ENCODE data around the gene BAZ2B.

Gene BAZ2B

DNA sequence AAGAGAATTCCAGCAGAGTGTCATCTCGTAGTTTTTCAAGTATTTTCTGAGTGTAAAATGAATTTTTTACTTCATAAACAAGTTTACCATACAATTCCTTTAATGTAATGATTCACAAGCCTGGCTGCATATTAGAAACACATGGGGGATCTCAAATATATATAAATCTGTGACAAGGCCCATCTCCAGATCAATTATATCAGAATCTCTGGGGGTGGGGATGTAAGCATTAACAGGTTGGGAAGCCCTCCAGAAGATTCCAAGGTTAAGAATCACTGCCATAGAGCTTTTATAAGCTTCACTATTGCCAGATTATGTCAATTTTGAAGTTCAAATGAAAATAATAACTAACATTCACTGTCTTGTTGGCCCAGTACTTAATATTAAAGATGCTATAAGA is 111.2 kb downstream of the BAZ2B start:
- TF ChIP-seq EZH2phosphoT487 (conservative IDR thresholded peaks at IDR 0.05; ENCODE audit: low read length) = no peak
- H3K79me2 ChIP-seq (ENCODE audit: insufficient read depth, low read length) = no peaks in the 10 kb centered on the region
- no peak overlapping the region for H3K27ac ChIP-seq (ENCODE audit: low read depth, low read length)
- H3K4me3 ChIP-seq (ENCODE audit: insufficient read depth, low read length, poor library complexity, severe bottlenecking) = no peak overlapping the region
- no peak overlapping the region for H3K4me2 ChIP-seq (ENCODE audit: low read depth, low read length, poor library complexity, severe bottlenecking)
- H3K9me3 ChIP-seq (ENCODE audit: insufficient read depth, low read length) = no peaks in the 10 kb centered on the region
- no peak overlapping the region for H3K9ac ChIP-seq (ENCODE audit: low read length)
- no peaks in the 10 kb centered on the region for H3K9me2 ChIP-seq (replicated peaks; ENCODE audit: insufficient read depth, low read length)
- H4K20me1 ChIP-seq (ENCODE audit: low read depth, low read length) = no peaks in the 10 kb centered on the region
- no peaks in the 10 kb centered on the region for H3K27me3 ChIP-seq (ENCODE audit: low read length)
- H2AFZ ChIP-seq (ENCODE audit: low read depth, low read length, severe bottlenecking) = no peak overlapping the region
- H3K36me3 ChIP-seq (ENCODE audit: low read length) = no peaks in the 10 kb centered on the region
- no peaks in the 10 kb centered on the region for H3F3A ChIP-seq (ENCODE audit: insufficient read depth)

- H3K27ac ChIP-seq (ENCODE audit: low read depth, low read length) = no peak overlapping the region
These were observed 114.6 kb downstream of the BAZ2B start for GRCh38 chr2:159501743-159502142.

GRCh38 chr2:159497847-159498246 is 118.5 kb downstream of the BAZ2B start:
- peaks cover under 1% of the 10 kb centered on the region; the same call in 1 of the 2 replicates for H4K20me1 ChIP-seq (ENCODE audit: low read depth, low read length)
- no peak overlapping the region for H3K4me3 ChIP-seq (ENCODE audit: insufficient read depth, low read length, poor library complexity, severe bottlenecking)
- no peak overlapping the region for H2AFZ ChIP-seq (ENCODE audit: low read depth, low read length, severe bottlenecking)
- no peak overlapping the region for H3K9ac ChIP-seq (ENCODE audit: low read length)
- H3F3A ChIP-seq (ENCODE audit: insufficient read depth) = no peaks in the 10 kb centered on the region
- H3K79me2 ChIP-seq (ENCODE audit: insufficient read depth, low read length) = no peaks in the 10 kb centered on the region
- H3K9me2 ChIP-seq (replicated peaks; ENCODE audit: insufficient read depth, low read length) = no peaks in the 10 kb centered on the region
- H3K27ac ChIP-seq (ENCODE audit: low read depth, low read length) = no peak overlapping the region
- H3K27me3 ChIP-seq (ENCODE audit: low read length) = no peaks in the 10 kb centered on the region
- no peak overlapping the region for H3K4me2 ChIP-seq (ENCODE audit: low read depth, low read length, poor library complexity, severe bottlenecking)
- no peaks in the 10 kb centered on the region for H3K9me3 ChIP-seq (ENCODE audit: insufficient read depth, low read length)
- TF ChIP-seq EZH2phosphoT487 (conservative IDR thresholded peaks at IDR 0.05; ENCODE audit: low read length) = no peak
- TF ChIP-seq, protein P1, sequence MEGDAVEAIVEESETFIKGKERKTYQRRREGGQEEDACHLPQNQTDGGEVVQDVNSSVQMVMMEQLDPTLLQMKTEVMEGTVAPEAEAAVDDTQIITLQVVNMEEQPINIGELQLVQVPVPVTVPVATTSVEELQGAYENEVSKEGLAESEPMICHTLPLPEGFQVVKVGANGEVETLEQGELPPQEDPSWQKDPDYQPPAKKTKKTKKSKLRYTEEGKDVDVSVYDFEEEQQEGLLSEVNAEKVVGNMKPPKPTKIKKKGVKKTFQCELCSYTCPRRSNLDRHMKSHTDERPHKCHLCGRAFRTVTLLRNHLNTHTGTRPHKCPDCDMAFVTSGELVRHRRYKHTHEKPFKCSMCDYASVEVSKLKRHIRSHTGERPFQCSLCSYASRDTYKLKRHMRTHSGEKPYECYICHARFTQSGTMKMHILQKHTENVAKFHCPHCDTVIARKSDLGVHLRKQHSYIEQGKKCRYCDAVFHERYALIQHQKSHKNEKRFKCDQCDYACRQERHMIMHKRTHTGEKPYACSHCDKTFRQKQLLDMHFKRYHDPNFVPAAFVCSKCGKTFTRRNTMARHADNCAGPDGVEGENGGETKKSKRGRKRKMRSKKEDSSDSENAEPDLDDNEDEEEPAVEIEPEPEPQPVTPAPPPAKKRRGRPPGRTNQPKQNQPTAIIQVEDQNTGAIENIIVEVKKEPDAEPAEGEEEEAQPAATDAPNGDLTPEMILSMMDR (IDR thresholded peaks at IDR 0.05; ENCODE audit: insufficient read depth, low read length, poor library complexity, severe bottlenecking) = no peak
- H3K36me3 ChIP-seq (ENCODE audit: low read length) = no peaks in the 10 kb centered on the region

More at GRCh38 chr2:159501743-159502142, 114.6 kb downstream of the BAZ2B start:
- no peaks in the 10 kb centered on the region for H3K9me2 ChIP-seq (replicated peaks; ENCODE audit: insufficient read depth, low read length)
- no peak for TF ChIP-seq EZH2phosphoT487 (conservative IDR thresholded peaks at IDR 0.05; ENCODE audit: low read length)
- TF ChIP-seq, protein P1 (IDR thresholded peaks at IDR 0.05; ENCODE audit: insufficient read depth, low read length, poor library complexity, severe bottlenecking) = no peak
- no peak overlapping the region for H3K4me3 ChIP-seq (ENCODE audit: insufficient read depth, low read length, poor library complexity, severe bottlenecking)
- no peak overlapping the region for H3K9ac ChIP-seq (ENCODE audit: low read length)
- H4K20me1 ChIP-seq (ENCODE audit: low read depth, low read length) = no peaks in the 10 kb centered on the region
- no peak overlapping the region for H2AFZ ChIP-seq (ENCODE audit: low read depth, low read length, severe bottlenecking)
- no peaks in the 10 kb centered on the region for H3K36me3 ChIP-seq (ENCODE audit: low read length)
- no peaks in the 10 kb centered on the region for H3K27me3 ChIP-seq (ENCODE audit: low read length)
- no peaks in the 10 kb centered on the region for H3K79me2 ChIP-seq (ENCODE audit: insufficient read depth, low read length)
- no peaks in the 10 kb centered on the region for H3F3A ChIP-seq (ENCODE audit: insufficient read depth)
- no peak overlapping the region for H3K4me2 ChIP-seq (ENCODE audit: low read depth, low read length, poor library complexity, severe bottlenecking)
- no peaks in the 10 kb centered on the region for H3K9me3 ChIP-seq (ENCODE audit: insufficient read depth, low read length)

DNA sequence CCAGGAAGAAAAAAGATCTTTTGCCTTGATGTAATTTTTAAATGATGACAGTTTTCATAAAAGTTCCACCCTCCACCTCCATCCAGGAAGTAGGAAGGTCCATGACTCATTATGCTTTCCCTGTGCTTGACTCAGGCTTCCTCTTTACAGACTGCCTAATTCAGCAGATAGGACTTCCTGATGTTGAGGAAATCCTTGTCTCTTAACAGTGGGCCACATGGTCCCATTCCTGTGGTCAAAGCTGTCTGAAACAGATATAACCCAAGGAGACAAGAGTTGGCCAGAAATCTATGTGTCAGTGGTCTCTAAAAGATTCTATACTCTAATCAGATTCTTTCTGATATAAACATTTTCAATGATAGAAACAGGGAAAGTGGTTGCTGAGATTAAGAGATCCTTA is 119.1 kb downstream of the BAZ2B start:
- no peak for TF ChIP-seq EZH2phosphoT487 (conservative IDR thresholded peaks at IDR 0.05; ENCODE audit: low read length)
- TF ChIP-seq, protein P1 (IDR thresholded peaks at IDR 0.05; ENCODE audit: insufficient read depth, low read length, poor library complexity, severe bottlenecking) = no peak
- H3K9ac ChIP-seq (ENCODE audit: low read length) = no peak overlapping the region
- H4K20me1 ChIP-seq (ENCODE audit: low read depth, low read length) = peaks cover 5% of the 10 kb centered on the region; the same call in 1 of the 2 replicates
- no peak overlapping the region for H3K4me3 ChIP-seq (ENCODE audit: insufficient read depth, low read length, poor library complexity, severe bottlenecking)
- no peak overlapping the region for H3K27ac ChIP-seq (ENCODE audit: low read depth, low read length)
- H3K4me2 ChIP-seq (ENCODE audit: low read depth, low read length, poor library complexity, severe bottlenecking) = no peak overlapping the region
- no peaks in the 10 kb centered on the region for H3K27me3 ChIP-seq (ENCODE audit: low read length)
- no peaks in the 10 kb centered on the region for H3F3A ChIP-seq (ENCODE audit: insufficient read depth)
- H3K36me3 ChIP-seq (ENCODE audit: low read length) = no peaks in the 10 kb centered on the region
- no peak overlapping the region for H2AFZ ChIP-seq (ENCODE audit: low read depth, low read length, severe bottlenecking)
- no peaks in the 10 kb centered on the region for H3K79me2 ChIP-seq (ENCODE audit: insufficient read depth, low read length)
- no peaks in the 10 kb centered on the region for H3K9me2 ChIP-seq (replicated peaks; ENCODE audit: insufficient read depth, low read length)
- no peaks in the 10 kb centered on the region for H3K9me3 ChIP-seq (ENCODE audit: insufficient read depth, low read length)

Data from SU-DHL-6 (cell line).